Fibroblast of pulmonary artery (primary cell): Measurements from ENCODE around the gene RPS6KA5.
A peak's percentile ranks its signal among the peaks of the same experiment; 100 is the strongest.

Source experiments
- DNase-seq: peaks from one replicate; pipeline ENCODE4 v3.0.0-alpha.2; 2010; ENCODE audit warnings: low read depth
- H3K4me3 ChIP-seq: replicated peaks from 2 replicates; pipeline ENCODE4 v1.5.1; 2011; ENCODE audit warnings: low read depth, mild to moderate bottlenecking, control low read depth, low read length, moderate library complexity
- CTCF ChIP-seq: IDR thresholded peaks from 2 replicates; pipeline ENCODE4 v1.5.1; 2011; ENCODE audit warnings: mild to moderate bottlenecking, control low read depth, low read length, inconsistent platforms; ENCODE audit errors: missing control alignments

RPS6KA5 gene

GRCh38 chr14:90816681-90817436 lies 243.6 kb downstream of the RPS6KA5 start:
- DNase-seq, result no peak
- H3K4me3 ChIP-seq, result peak overlapping the region; percentile 17
- no peak for TF ChIP-seq CTCF

DNA sequence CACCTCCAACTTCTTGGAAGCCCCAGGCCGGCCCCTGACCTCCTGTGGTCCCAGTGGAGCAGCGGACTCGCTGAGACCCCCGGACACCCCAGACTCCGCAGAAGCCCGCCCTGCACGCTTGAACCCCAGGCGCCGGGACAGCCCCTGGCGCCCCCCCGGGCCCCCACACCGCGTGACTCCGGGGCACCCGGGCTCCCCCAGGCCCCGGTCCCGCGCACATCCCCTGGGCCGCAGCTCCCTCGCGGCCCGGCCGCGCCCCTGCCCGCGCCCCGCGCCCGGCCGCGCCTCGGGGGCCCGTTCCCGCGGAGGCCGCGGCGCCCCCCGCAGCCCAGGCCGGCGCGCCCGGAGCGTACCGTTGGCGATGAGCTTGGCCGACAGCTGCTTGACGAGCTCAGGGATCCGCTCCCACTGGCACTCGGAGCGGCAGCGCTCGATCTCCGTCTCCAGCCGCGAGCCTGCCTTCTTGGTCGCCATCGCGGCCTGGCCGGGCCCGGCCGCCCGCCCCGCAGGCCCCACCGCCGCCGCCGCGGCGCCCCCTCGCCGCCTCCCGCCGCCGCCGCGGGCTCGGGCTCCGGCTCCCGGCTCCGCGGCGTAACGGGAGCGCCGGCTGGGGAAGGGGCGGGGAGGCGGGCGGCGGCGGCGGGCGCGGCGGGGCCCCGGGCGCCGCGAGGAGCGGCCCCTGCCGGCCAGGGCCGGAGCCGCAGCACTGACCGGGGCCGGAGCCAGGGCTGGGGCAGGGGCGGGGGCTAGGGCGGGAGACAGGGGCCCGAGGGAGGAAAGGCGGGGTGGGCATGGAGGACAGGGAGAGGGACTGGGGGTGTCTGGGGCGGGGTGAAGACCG lies 244.4 kb downstream of the RPS6KA5 start, which contains the start of gene TTC7B:
Gene TTC7B, minus strand, starts transcription at position 609 of the 841 bp plus-strand sequence. Its CDS starts 135 bp downstream, at position 474.
- peak within 1 kb of the TSS; percentile 84 for H3K4me3 ChIP-seq
- no peak for TF ChIP-seq CTCF
- DNase-seq, result peak; percentile 44

DNA sequence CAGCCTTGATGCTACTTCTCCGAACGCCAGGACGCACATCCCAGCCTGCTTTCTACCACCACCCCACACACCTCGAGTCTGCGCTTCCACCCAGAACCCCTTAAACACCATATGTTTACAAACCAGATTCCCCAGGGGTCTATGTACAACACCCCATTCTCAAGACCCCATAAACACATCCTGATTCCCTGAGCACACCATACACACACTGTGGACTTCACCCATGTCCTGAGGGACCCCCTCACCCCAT lies 244.9 kb downstream of the RPS6KA5 start:
- TF ChIP-seq CTCF, result no peak
- no peak for DNase-seq
- H3K4me3 ChIP-seq, result peak overlapping the region; percentile 84

GRCh38 chr14:90814806-90815571 lies 245.5 kb downstream of the RPS6KA5 start:
- TF ChIP-seq CTCF, result no peak
- H3K4me3 ChIP-seq, result peak overlapping the region; percentile 84
- no peak for DNase-seq

DNA sequence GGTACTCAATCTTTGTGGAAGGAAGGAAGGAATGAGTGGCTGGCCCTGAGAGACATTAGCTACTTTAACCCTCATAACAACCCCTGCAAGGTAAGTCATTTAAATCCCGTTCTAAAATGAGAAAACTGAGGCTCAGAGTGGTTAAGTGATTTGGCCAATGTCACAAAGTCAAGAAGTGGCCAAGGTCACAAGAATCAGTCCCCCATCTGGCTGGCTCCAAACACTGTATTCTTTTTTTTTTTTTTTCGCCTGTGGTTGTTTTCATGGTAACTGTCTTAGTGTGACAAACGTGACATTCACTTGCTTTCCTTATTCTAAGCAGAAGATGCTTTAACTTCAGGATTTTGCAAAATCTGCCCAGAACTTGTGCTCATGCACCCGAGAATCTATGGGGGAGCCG lies 247.0 kb downstream of the RPS6KA5 start:
- no peak for DNase-seq
- no peak for TF ChIP-seq CTCF
- no peak overlapping the region for H3K4me3 ChIP-seq

DNA sequence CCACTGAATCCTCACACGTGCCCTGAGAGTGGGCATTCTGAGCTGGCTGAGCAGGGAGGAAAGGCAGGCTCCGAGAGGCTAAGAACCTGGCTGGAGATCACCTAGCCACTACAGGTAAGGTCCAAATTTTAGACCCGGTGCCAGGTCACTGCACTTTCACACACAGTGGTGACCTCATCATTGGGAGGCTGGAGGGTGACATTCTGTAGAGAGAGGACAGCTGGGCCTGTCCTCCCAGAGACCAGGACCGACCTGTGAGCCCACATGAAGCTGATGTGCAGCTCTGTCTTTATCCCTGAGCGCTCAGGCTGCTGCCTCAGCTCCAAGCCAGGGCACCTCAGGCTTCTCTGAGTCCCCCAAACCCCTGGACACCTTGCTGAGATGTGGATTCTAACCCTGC lies 248.3 kb downstream of the RPS6KA5 start:
- DNase-seq, result no peak
- H3K4me3 ChIP-seq, result no peak overlapping the region
- TF ChIP-seq CTCF, result no peak
